ENCODE measurements around the gene SLC25A18. TPM values are rescaled to one million over a fixed set of nuclear protein-coding genes. Genes with fewer than 3 reads are reported as not detected.

The SLC25A18 gene
- total RNA-seq, 2 experiments from 2014 or later, result not detected

DNA sequence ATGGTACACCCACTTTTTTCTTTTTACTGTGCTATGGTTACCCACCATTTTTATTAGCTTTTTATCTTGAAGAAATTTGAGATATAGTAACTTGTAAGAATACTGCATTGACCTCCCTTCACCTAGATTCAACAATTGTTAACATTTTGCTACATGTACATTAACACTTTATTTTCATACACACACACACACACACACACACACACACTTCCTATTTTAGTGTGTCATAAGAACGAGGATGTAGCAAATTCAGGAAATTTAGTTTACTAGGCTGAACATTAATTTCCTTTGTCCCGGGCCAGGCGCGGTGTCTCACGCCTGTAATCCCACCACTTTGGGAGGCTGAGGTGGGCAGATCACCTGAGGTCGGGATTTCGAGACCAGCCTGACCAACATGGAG is 66.3 kb downstream of the SLC25A18 start:
- no peak for ATAC-seq (ENCODE audit: poor library complexity)

DNA sequence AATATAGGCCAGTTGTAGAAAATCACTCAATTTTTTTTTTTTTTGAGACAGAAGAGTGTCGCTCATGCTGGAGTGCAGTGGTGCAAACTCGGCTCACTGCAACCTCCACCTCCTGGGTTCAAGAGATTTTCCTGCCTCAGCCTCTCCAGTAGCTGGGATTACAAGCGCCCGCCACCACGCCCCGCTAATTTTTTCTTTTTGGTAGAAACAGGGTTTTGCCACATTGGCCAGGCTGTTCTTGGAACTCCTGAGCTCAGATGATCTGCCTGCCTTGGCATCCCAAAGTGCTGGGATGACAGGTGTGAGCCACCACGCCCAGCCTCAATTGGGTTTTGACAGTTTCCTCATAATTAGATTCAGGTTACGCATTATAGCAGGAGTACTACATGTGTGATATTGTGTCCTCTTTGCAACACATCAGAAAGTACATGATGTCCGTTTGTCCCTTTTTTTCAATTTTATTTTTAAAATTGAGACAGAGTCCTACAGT is 67.8 kb downstream of the SLC25A18 start:
- Mint-ChIP-seq H3K36me3 (ENCODE audit: low read depth) (peaks cover 13% of the 10 kb centered on the region), H3K27ac (no peak overlapping the region), H3K4me1 (ENCODE audit: low read depth) (peaks cover 15% of the 10 kb centered on the region), H3K4me3 (no peak overlapping the region), H3K9me3 (no peaks in the 10 kb centered on the region), H3K27me3 (no peaks in the 10 kb centered on the region)
- Histone ChIP-seq H3K9me3 (ENCODE audit: control insufficient read depth in 1 of 2, insufficient read depth in 1 of 2, low read length in 2 of 2) (no peaks in the 10 kb centered on the region), H3K4me1 (ENCODE audit: insufficient read depth, low read length) (peaks cover 25% of the 10 kb centered on the region), H3K27ac (ENCODE audit: low read depth in 1 of 2, low read length in 2 of 2) (no peak overlapping the region), H3K27me3 (ENCODE audit: control insufficient read depth in 1 of 2, insufficient read depth in 2 of 2, low read length in 2 of 2) (no peaks in the 10 kb centered on the region), H3K36me3 (ENCODE audit: insufficient read depth, low read length) (no peaks in the 10 kb centered on the region), H3K4me3 (ENCODE audit: low read length) (no peak overlapping the region)
- no peak for ATAC-seq (ENCODE audit: poor library complexity)
- ChIA-PET CTCF (interaction anchor here (0.6 kb wide), 1 partner anchor 11 kb away, joined by 3 read pairs; no protein-coding TSS in a partner anchor), POLR2A (no interaction called here)
- intact Hi-C loops (cut with DNase I, micrococcal nuclease), result loop anchor here (10.0 kb wide), 3 partner anchors 144 to 546 kb away; partner anchors contain the start of genes BID (in 1 of the 2) and IL17RA (in 1 of the 2)
- DNase-seq, result no peak
- TF ChIP-seq, protein P1, sequence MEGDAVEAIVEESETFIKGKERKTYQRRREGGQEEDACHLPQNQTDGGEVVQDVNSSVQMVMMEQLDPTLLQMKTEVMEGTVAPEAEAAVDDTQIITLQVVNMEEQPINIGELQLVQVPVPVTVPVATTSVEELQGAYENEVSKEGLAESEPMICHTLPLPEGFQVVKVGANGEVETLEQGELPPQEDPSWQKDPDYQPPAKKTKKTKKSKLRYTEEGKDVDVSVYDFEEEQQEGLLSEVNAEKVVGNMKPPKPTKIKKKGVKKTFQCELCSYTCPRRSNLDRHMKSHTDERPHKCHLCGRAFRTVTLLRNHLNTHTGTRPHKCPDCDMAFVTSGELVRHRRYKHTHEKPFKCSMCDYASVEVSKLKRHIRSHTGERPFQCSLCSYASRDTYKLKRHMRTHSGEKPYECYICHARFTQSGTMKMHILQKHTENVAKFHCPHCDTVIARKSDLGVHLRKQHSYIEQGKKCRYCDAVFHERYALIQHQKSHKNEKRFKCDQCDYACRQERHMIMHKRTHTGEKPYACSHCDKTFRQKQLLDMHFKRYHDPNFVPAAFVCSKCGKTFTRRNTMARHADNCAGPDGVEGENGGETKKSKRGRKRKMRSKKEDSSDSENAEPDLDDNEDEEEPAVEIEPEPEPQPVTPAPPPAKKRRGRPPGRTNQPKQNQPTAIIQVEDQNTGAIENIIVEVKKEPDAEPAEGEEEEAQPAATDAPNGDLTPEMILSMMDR (IDR thresholded peaks at IDR 0.05), result no peak

More for the DNA sequence above, 66.3 kb downstream of the SLC25A18 start:
- H3K27me3 Mint-ChIP-seq, result no peaks in the 10 kb centered on the region
- H3K4me1 Mint-ChIP-seq (ENCODE audit: low read depth), result peaks cover 26% of the 10 kb centered on the region
- CTCF ChIA-PET, result interaction anchor here (0.7 to 0.9 kb wide), 2 partner anchors 10 to 475 kb away, joined by 3 read pairs; no protein-coding TSS in a partner anchor
- H3K4me1 ChIP-seq (ENCODE audit: insufficient read depth, low read length), result peaks cover 32% of the 10 kb centered on the region
- intact Hi-C loops (cut with DNase I, micrococcal nuclease), result loop anchor here (1.0 to 10.0 kb wide), 5 partner anchors 9 to 545 kb away; partner anchors contain the start of genes BCL2L13 (in 1 of the 2), BID (in 1 of the 2), HDHD5 (in 1 of the 2) and IL17RA (in 1 of the 2)
- no peak overlapping the region for H3K4me3 ChIP-seq (ENCODE audit: low read length)
- no peak overlapping the region for H3K27ac ChIP-seq (ENCODE audit: low read depth in 1 of 2, low read length in 2 of 2)
- H3K4me3 Mint-ChIP-seq, result peak overlapping the region; percentile 63
- no peaks in the 10 kb centered on the region for H3K27me3 ChIP-seq (ENCODE audit: control insufficient read depth in 1 of 2, insufficient read depth in 2 of 2, low read length in 2 of 2)
- H3K36me3 Mint-ChIP-seq (ENCODE audit: low read depth), result peaks cover 24% of the 10 kb centered on the region
- TF ChIP-seq, protein P1 (IDR thresholded peaks at IDR 0.05), result no peak
- H3K9me3 Mint-ChIP-seq, result no peaks in the 10 kb centered on the region
- POLR2A ChIA-PET, result no interaction called here
- no peak for DNase-seq
- peak overlapping the region; percentile 93 for H3K27ac Mint-ChIP-seq
- no peaks in the 10 kb centered on the region for H3K9me3 ChIP-seq (ENCODE audit: control insufficient read depth in 1 of 2, insufficient read depth in 1 of 2, low read length in 2 of 2)
- peaks cover 2% of the 10 kb centered on the region for H3K36me3 ChIP-seq (ENCODE audit: insufficient read depth, low read length)

DNA sequence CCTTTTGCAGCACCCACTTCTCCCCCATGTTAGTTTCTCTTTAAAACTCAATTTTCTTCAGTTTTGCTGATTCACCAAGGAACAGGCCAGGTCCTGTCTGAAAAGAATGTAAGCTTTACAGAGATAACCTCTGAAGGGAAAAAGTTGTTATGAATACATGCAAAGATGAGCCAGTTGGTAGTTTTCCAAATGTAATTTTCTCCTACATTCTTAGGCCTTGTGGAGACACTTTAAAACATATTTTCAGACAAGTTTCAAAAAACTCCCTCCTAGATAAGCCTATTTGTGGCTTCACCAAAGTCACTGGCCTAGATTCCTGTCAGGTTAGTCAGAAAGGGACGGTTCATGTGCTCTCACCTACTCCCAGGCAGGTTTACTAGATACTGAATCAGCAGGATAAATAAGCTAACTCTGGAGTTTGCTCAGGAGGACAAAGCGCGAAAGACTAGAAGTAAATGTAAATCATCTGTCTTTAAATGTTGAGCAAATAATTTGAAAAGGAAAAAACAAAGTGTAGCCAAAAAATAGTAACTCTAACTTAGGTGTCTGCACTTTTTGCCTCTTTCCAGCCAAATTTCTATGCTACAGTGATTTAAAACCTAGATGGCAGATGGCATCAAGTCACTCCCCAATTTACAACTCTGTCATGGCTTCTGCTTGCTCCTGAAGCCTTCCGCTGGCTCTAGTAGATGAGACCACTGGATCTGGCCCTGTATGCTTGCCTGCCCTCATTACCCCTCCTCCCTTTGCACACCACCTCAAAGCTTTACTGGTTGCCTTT is 70.1 kb downstream of the SLC25A18 start:
- no peak overlapping the region for H3K4me3 Mint-ChIP-seq
- TF ChIP-seq, protein P1 (IDR thresholded peaks at IDR 0.05), result no peak
- CTCF ChIA-PET, result no interaction called here
- Histone ChIP-seq H3K4me3 (ENCODE audit: low read length) (no peak overlapping the region), H3K27me3 (ENCODE audit: control insufficient read depth in 1 of 2, insufficient read depth in 2 of 2, low read length in 2 of 2) (no peaks in the 10 kb centered on the region), H3K9me3 (ENCODE audit: control insufficient read depth in 1 of 2, insufficient read depth in 1 of 2, low read length in 2 of 2) (no peaks in the 10 kb centered on the region), H3K4me1 (ENCODE audit: insufficient read depth, low read length) (peaks cover 13% of the 10 kb centered on the region), H3K27ac (ENCODE audit: low read depth in 1 of 2, low read length in 2 of 2) (no peak overlapping the region), H3K36me3 (ENCODE audit: insufficient read depth, low read length) (no peaks in the 10 kb centered on the region)
- H3K27me3 Mint-ChIP-seq, result no peaks in the 10 kb centered on the region
- DNase-seq (no peak), ATAC-seq (ENCODE audit: poor library complexity) (no peak)
- no peaks in the 10 kb centered on the region for H3K9me3 Mint-ChIP-seq
- intact Hi-C loops (cut with DNase I, micrococcal nuclease), result loop anchor here (10.0 kb wide), 3 partner anchors 141 to 549 kb away; partner anchors contain the start of genes BID (in 1 of the 2) and IL17RA (in 1 of the 2)
- peaks cover 22% of the 10 kb centered on the region for H3K4me1 Mint-ChIP-seq (ENCODE audit: low read depth)
- POLR2A ChIA-PET, result interaction anchor here (0.6 kb wide), 1 partner anchor 494 kb away, joined by 3 read pairs; no protein-coding TSS in a partner anchor
- no peak overlapping the region for H3K27ac Mint-ChIP-seq
- peaks cover 11% of the 10 kb centered on the region for H3K36me3 Mint-ChIP-seq (ENCODE audit: low read depth)
